K562 (cell line): ENCODE measurements around the gene AZU1. TPM values are rescaled to one million over a fixed set of nuclear protein-coding genes. Genes with fewer than 3 reads are reported as not detected.

ENCODE experiments used
- ATAC-seq: fragments of 200-7000 bp; cut with Tn5 transposase; 3 replicates; pipeline ENCODE4 v1.9.1; 2020; ENCODE audit warnings: moderate library complexity
- BruUV-seq: library from RNA; stranded (reverse); fragments of 400-500 nt; replicated peaks from 2 replicates; lab custom pipeline; 2021; lab: Mats Ljungman, UMichigan
- CTCF ChIA-PET: fragments of 300-600 bp; formaldehyde crosslinking; extraction: SDS; loops from one replicate; lab custom pipeline; 2021; ENCODE audit warnings: low intra/inter-chr PET ratio; lab: Yijun Ruan, JAX
- POLR2A ChIA-PET: fragments of 300-600, 350-650 bp; sonication (Branson Sonifier 250); formaldehyde crosslinking; extraction: SDS; loops from one replicate; lab custom pipeline; 2021; ENCODE audit warnings: antibody characterized with exemption, inconsistent platforms; lab: Yijun Ruan, JAX
- DNase-seq, 4 experiments: peaks; one replicate each; pipeline versions ENCODE4 v3.0.0 to v3.0.0-alpha.2; 2011 to 2018; ENCODE audit warnings: low spot score in 3 of 4, mixed read lengths in 3 of 4; ENCODE audit errors: extremely low read depth in 1 of 4
- FAIRE-seq: peaks from 2 replicates; lab custom pipeline; 2011; peaks lifted over from hg19 to GRCh38; lab: Jason Lieb, UNC
- H2AFZ ChIP-seq: 2 replicates; pipeline ENCODE4 v1.6.0; 2011; ENCODE audit warnings: low read depth, low read length, control low read depth, inconsistent platforms
- H3K27ac ChIP-seq: fragments of 200-600 bp; 3 replicates; pipeline ENCODE4 v1.8.0; 2011; ENCODE audit warnings: low read depth, mild to moderate bottlenecking, control low read depth, inconsistent platforms, low read length, moderate library complexity, mixed read lengths; ENCODE audit errors: extremely low read depth
- H3K27me3 ChIP-seq, 2 experiments: fragments of 300-600 bp in 1 of 2; 2 replicates in 1 of 2; 3 replicates in 1 of 2; pipeline versions ENCODE4 v1.6.0 to v1.8.0; 2011; ENCODE audit warnings: inconsistent platforms in 2 of 2, low read length in 2 of 2, mild to moderate bottlenecking in 1 of 2, mixed read lengths in 1 of 2, moderate library complexity in 1 of 2; ENCODE audit not compliant: control insufficient read depth in 2 of 2, insufficient read depth in 2 of 2
- H3K36me3 ChIP-seq: fragments of 300-600 bp; 3 replicates; pipeline ENCODE4 v1.8.0; 2011; ENCODE audit warnings: mild to moderate bottlenecking, low read length, inconsistent platforms; ENCODE audit not compliant: control insufficient read depth, insufficient read depth
- H3K4me1 ChIP-seq, 2 experiments: fragments of 200-600 bp in 1 of 2; replicated peaks in 1 of 2; 2 replicates in 1 of 2; 3 replicates in 1 of 2; pipeline versions ENCODE4 v1.5.1 to v1.8.0; 2011; ENCODE audit warnings: inconsistent platforms in 2 of 2, low read length in 2 of 2, mild to moderate bottlenecking in 1 of 2, mixed read lengths in 1 of 2, moderate library complexity in 1 of 2; ENCODE audit not compliant: control insufficient read depth in 2 of 2, insufficient read depth in 2 of 2
- H3K4me2 ChIP-seq: 2 replicates; pipeline ENCODE4 v1.6.1; 2011; ENCODE audit warnings: low read length, control low read depth, inconsistent platforms, mixed read lengths; ENCODE audit not compliant: insufficient read depth
- H3K4me3 ChIP-seq: fragments of 200-600 bp; sonication (generic), shearing (Covaris generic); 2 replicates; pipeline ENCODE4 v1.5.1; 2016; ENCODE audit warnings: control low read depth, inconsistent platforms
- H3K79me2 ChIP-seq: fragments of 200-600 bp; 3 replicates; pipeline ENCODE4 v1.8.0; 2011; ENCODE audit warnings: low read length, inconsistent platforms; ENCODE audit not compliant: control insufficient read depth, insufficient read depth
- H3K9ac ChIP-seq, 2 experiments: 2 replicates each; pipeline versions ENCODE4 v1.6.0 to v1.6.1; 2011; ENCODE audit warnings: low read depth in 2 of 2, low read length in 2 of 2, control low read depth in 1 of 2, inconsistent platforms in 1 of 2, mild to moderate bottlenecking in 1 of 2, mixed read lengths in 1 of 2; ENCODE audit not compliant: insufficient read depth in 1 of 2
- H3K9me1 ChIP-seq: one replicate; pipeline ENCODE4 v1.6.0; 2011; ENCODE audit warnings: inconsistent platforms, mild to moderate bottlenecking, low read length, moderate library complexity; ENCODE audit not compliant: control insufficient read depth, insufficient read depth
- H3K9me3 ChIP-seq: replicated peaks from 2 replicates; pipeline ENCODE4 v1.5.1; 2011; ENCODE audit warnings: low read depth, low read length, inconsistent platforms; ENCODE audit not compliant: control insufficient read depth, insufficient read depth
- H4K20me1 ChIP-seq: replicated peaks from 2 replicates; pipeline ENCODE4 v1.6.1; 2011; ENCODE audit warnings: low read length, inconsistent platforms, mixed read lengths; ENCODE audit not compliant: control insufficient read depth, insufficient read depth
- BRF1 ChIP-seq: IDR thresholded peaks from 3 replicates; pipeline ENCODE4 v1.6.1; 2011; ENCODE audit warnings: borderline replicate concordance, mild to moderate bottlenecking; ENCODE audit not compliant: insufficient read length; ENCODE audit errors: extremely low read depth
- ETV5 ChIP-seq: sonication (generic); formaldehyde crosslinking; IDR thresholded peaks from 2 replicates; pipeline ENCODE4 v1.4.0; 2020; ENCODE audit warnings: low read depth, mild to moderate bottlenecking, missing genetic modification reagents
- FOXK2 ChIP-seq, 2 experiments: fragments of 450-650 bp; IDR thresholded peaks in 1 of 2; conservative IDR thresholded peaks in 1 of 2; 2 replicates each; pipeline ENCODE4 v1.6.1; 2016; ENCODE audit warnings: low read depth in 2 of 2, mild to moderate bottlenecking in 1 of 2
- GABPA ChIP-seq: fragments of 200-800 bp; sonication (Bioruptor generic); conservative IDR thresholded peaks from 2 replicates; pipeline ENCODE4 v1.6.1; 2016; ENCODE audit warnings: low read depth, missing genetic modification characterization, missing compliant biosample characterization
- MYC ChIP-seq, 2 experiments: fragments of 250-450 bp in 1 of 2; sonication (Bioruptor Pico) in 1 of 2; IDR thresholded peaks; 2 replicates each; pipeline versions ENCODE4 v1.5.1 to v1.6.1; 2012 to 2021; ENCODE audit warnings: low read depth in 2 of 2, borderline replicate concordance in 1 of 2, improper control_type of control experiment in 1 of 2, low read length in 1 of 2, mild to moderate bottlenecking in 1 of 2, moderate library complexity in 1 of 2
- PREB ChIP-seq: sonication (generic); formaldehyde crosslinking; IDR thresholded peaks from 2 replicates; pipeline ENCODE4 v1.8.1; 2023; ENCODE audit warnings: mild to moderate bottlenecking, missing genetic modification reagents
- SP1 ChIP-seq: sonication (generic); formaldehyde crosslinking; IDR thresholded peaks from 2 replicates; pipeline ENCODE4 v1.8.1; 2022; ENCODE audit warnings: mild to moderate bottlenecking, missing genetic modification reagents
- SPI1 ChIP-seq: IDR thresholded peaks from 2 replicates; pipeline ENCODE4 v1.6.1; 2011; ENCODE audit warnings: low read depth, low read length, control low read depth, borderline replicate concordance
- ZNF121 ChIP-seq: sonication (generic); formaldehyde crosslinking; conservative IDR thresholded peaks from 2 replicates; pipeline ENCODE4 v1.8.0; 2022; ENCODE audit warnings: missing genetic modification reagents
- ZNF175 ChIP-seq: fragments of 200-800 bp; sonication (Bioruptor generic); IDR thresholded peaks from 2 replicates; pipeline ENCODE4 v1.6.1; 2016; ENCODE audit warnings: low read depth, mild to moderate bottlenecking, missing genetic modification characterization, missing compliant biosample characterization
- ZNF263 ChIP-seq: sonication (generic); formaldehyde crosslinking; IDR thresholded peaks from 2 replicates; pipeline ENCODE4 v1.8.0; 2022; ENCODE audit warnings: mild to moderate bottlenecking, missing genetic modification reagents, borderline replicate concordance
- ZNF431 ChIP-seq: sonication (generic); formaldehyde crosslinking; IDR thresholded peaks from 2 replicates; pipeline ENCODE4 v1.8.0; 2022; ENCODE audit warnings: mild to moderate bottlenecking, missing genetic modification reagents
- ZNF589 ChIP-seq: fragments of 200-800 bp; sonication (Bioruptor generic); IDR thresholded peaks from 2 replicates; pipeline ENCODE4 v1.6.1; 2016; ENCODE audit warnings: low read depth, missing genetic modification characterization, missing compliant biosample characterization
- ZNF592 ChIP-seq: fragments of 450-650 bp; IDR thresholded peaks from 2 replicates; pipeline ENCODE4 v1.6.1; 2017; ENCODE audit warnings: antibody characterized with exemption, mild to moderate bottlenecking
- WGBS: fragments of 100-300 bp; shearing (Covaris generic); methylation state at CpG from one replicate; pipeline ENCODE4 v1.1.6; 2016; ENCODE audit warnings: low coverage, mixed read lengths; ENCODE audit not compliant: insufficient coverage; ENCODE audit errors: missing lambda C conversion rate; 5-methylcytosine and 5-hydroxymethylcytosine counted together
- in situ Hi-C: fragments of 300-500 bp; cut with MboI; formaldehyde crosslinking; loops from 4 replicates; pipeline ENCODE4 v1.15.0; 2018; ENCODE audit warnings: inconsistent platforms, mixed read lengths
- intact Hi-C: fragments of 100-400 bp; cut with micrococcal nuclease; formaldehyde crosslinking; loops from 2 replicates; pipeline ENCODE4 v1.14.2; 2022
- polyA plus RNA-seq, 8 experiments: library from polyadenylated mRNA; depleted of rRNA in 4 of 8; stranded (reverse) in 5 of 8; unstranded in 3 of 8; fragments of >200 nt; fragmentation: Nextera tagmentation in 2 of 8; fragmentation: Illumina TruSeq in 1 of 8; extraction: Ambion mirVana in 2 of 8; extraction: Trizol in 1 of 8; gene quantifications; 2 replicates each; pipeline versions ENCODE4 v1.2.1 to v1.2.3, GENCODE V29; 2011 to 2014; ENCODE audit warnings: inconsistent platforms in 1 of 8, missing spikeins in 1 of 8
- total RNA-seq, 7 experiments: library from RNA; depleted of rRNA in 6 of 7; stranded (reverse); fragments of >200 nt in 6 of 7; fragmentation: Illumina TruSeq in 2 of 7; extraction: Trizol in 2 of 7; gene quantifications; 2 replicates each; pipeline versions ENCODE4 v1.2.1 to v1.2.3, GENCODE V29; 2011 to 2021; ENCODE audit warnings: low replicate concordance in 1 of 7

Gene AZU1
- total and polyA plus RNA-seq, 9 of the 15 experiments (the other 6 are each of a cell fraction or from before 2014, with no cell fraction given) = 0.29 to 1.9 (median 0.59) TPM; not detected in 3

GRCh38 chr19:792306-792885 lies 35.2 kb upstream of the AZU1 start:
- no peak for FAIRE-seq
- TSS peak; percentile 70 for BruUV-seq
- ChIA-PET POLR2A (interaction anchor here (0.6 to 1.4 kb wide), 2 partner anchors 62 to 115 kb away, joined by 3 to 5 read pairs; no protein-coding TSS in a partner anchor), CTCF (no interaction called here)
- 17% methylated on average over 16 of the region's 16 CpGs for WGBS
- peak; percentile 13; the same call in 2 of the 3 replicates for ATAC-seq
- H4K20me1 ChIP-seq = no peaks in the 10 kb centered on the region
- H3K36me3 ChIP-seq = no peaks in the 10 kb centered on the region
- no peaks in the 10 kb centered on the region for H3K9me1 ChIP-seq
- no peaks in the 10 kb centered on the region for H3K27me3 ChIP-seq
- in situ Hi-C loops (no loop called here), intact Hi-C loops (no loop called here)
- H3K4me3 ChIP-seq = peak overlapping the region; percentile 35
- H3K9me3 ChIP-seq = peaks cover 3% of the 10 kb centered on the region; the same call in 1 of the 2 replicates
- peak overlapping the region; percentile 79 for H3K4me2 ChIP-seq
- peaks cover 18% of the 10 kb centered on the region; the same call in 2 of the 3 replicates for H3K79me2 ChIP-seq
- H3K4me1 ChIP-seq = peaks cover 43 to 87% of the 10 kb centered on the region in 2 experiments
- peak overlapping the region; percentile 76 to 95 for H3K9ac ChIP-seq
- DNase-seq = peak in 1 of 4 experiments; percentile 75
- H2AFZ ChIP-seq = peak overlapping the region; percentile 79
- peak overlapping the region; percentile 99 for H3K27ac ChIP-seq
- TF ChIP-seq ZNF589 (CRISPR knock-in tag) (peak; percentile 24; the same call in 1 of the 2 replicates), SPI1 (peak; percentile 77), ZNF263 (CRISPR knock-in tag) (0 out of 2 replicates have a peak, but pooled peaks have one; percentile 5), ZNF431 (CRISPR knock-in tag) (no peak), ZNF592 (peak; percentile 59), ZNF121 (CRISPR knock-in tag) (peak; percentile 94), ETV5 (peak; percentile 30; the same call in 1 of the 2 replicates), FOXK2 (conservative IDR thresholded peaks at IDR 0.05 in 1 of 2, IDR thresholded peaks at IDR 0.05 in 1 of 2; ENCODE audit: low read depth in 2 of 2) (0 out of 4 replicates have a peak, but pooled peaks of 1 of the 2 experiments have one; percentile 30), MYC (IDR thresholded peaks at IDR 0.05; ENCODE audit: low read depth, low read length) (peak; percentile 14; the same call in 1 of the 2 replicates), MYC (CRISPR knock-in tag; IDR thresholded peaks at IDR 0.05; ENCODE audit: borderline replicate concordance, low read depth) (no peak), GABPA (tag) (peak; percentile 17; the same call in 1 of the 2 replicates), BRF1 (no peak), ZNF175 (CRISPR knock-in tag) (no peak), PREB (CRISPR knock-in tag) (no peak), SP1 (CRISPR knock-in tag) (peak; percentile 52; the same call in 1 of the 2 replicates)
